Panc1 (cell line): ENCODE results near the gene RSPH6A. TPM values are rescaled to one million over a fixed set of nuclear protein-coding genes. Genes with fewer than 3 reads are reported as not detected.
A peak's percentile ranks its signal among the peaks of the same experiment; 100 is the strongest.

Experiments
- ATAC-seq: fragments of 200-7000 bp; cut with Tn5 transposase; 2 replicates; pipeline ENCODE4 v1.9.1; 2020; ENCODE audit warnings: mild to moderate bottlenecking, moderate library complexity
- BruUV-seq: library from RNA; stranded (reverse); fragments of 400-500 nt; replicated peaks from 2 replicates; lab custom pipeline; 2021; lab: Mats Ljungman, UMichigan
- CTCF ChIA-PET: fragments of 300-600 bp; sonication (Branson Sonifier 250); formaldehyde crosslinking; loops from one replicate; lab custom pipeline; 2022; ENCODE audit warnings: antibody characterized with exemption; lab: Charles Lee
- POLR2A ChIA-PET: fragments of 300-600 bp; sonication (Branson Sonifier 250); formaldehyde crosslinking; loops from one replicate; lab custom pipeline; 2022; ENCODE audit warnings: antibody characterized with exemption; lab: Charles Lee
- DNase-seq: peaks from one replicate; pipeline ENCODE4 v3.0.0-alpha.2; 2010; ENCODE audit warnings: low read depth, low spot score
- H3K27ac ChIP-seq: 2 replicates; pipeline ENCODE4 v1.5.1; 2011; ENCODE audit warnings: mild to moderate bottlenecking, low read length, inconsistent platforms
- H3K27me3 ChIP-seq: fragments of 200-500 bp; sonication (Bioruptor generic); 2 replicates; pipeline ENCODE4 v1.6.0; 2014; ENCODE audit warnings: low read length, inconsistent platforms; ENCODE audit not compliant: control insufficient read depth, insufficient read depth
- H3K36me3 ChIP-seq: fragments of 200-500 bp; sonication (Bioruptor generic); 2 replicates; pipeline ENCODE4 v1.5.1; 2014; ENCODE audit warnings: inconsistent platforms, mild to moderate bottlenecking, low read length, moderate library complexity; ENCODE audit not compliant: control insufficient read depth, insufficient read depth
- H3K4me1 ChIP-seq: 2 replicates; pipeline ENCODE4 v1.5.1; 2011; ENCODE audit warnings: inconsistent platforms, mild to moderate bottlenecking, low read length, moderate library complexity; ENCODE audit not compliant: control insufficient read depth, insufficient read depth
- H3K4me3 ChIP-seq, 2 experiments: 2 replicates each; pipeline ENCODE4 v1.5.1; 2011 to 2012; ENCODE audit warnings: low read depth in 2 of 2, low read length in 2 of 2, mild to moderate bottlenecking in 2 of 2, inconsistent platforms in 1 of 2, moderate library complexity in 1 of 2
- H3K9me3 ChIP-seq: fragments of 200-500 bp; sonication (Bioruptor generic); 2 replicates; pipeline ENCODE4 v1.5.1; 2014; ENCODE audit warnings: low read depth, mild to moderate bottlenecking, inconsistent platforms, low read length, moderate library complexity; ENCODE audit not compliant: control insufficient read depth, insufficient read depth
- POLR2AphosphoS5 ChIP-seq: IDR thresholded peaks from 2 replicates; pipeline ENCODE4 v1.6.1; 2012; ENCODE audit warnings: mild to moderate bottlenecking, low read depth, low read length, moderate library complexity
- SIN3A ChIP-seq: IDR thresholded peaks from 2 replicates; pipeline ENCODE4 v1.6.1; 2012; ENCODE audit warnings: low read depth, mild to moderate bottlenecking, low read length, moderate library complexity, borderline replicate concordance; ENCODE audit not compliant: insufficient read depth
- TCF7L2 ChIP-seq: IDR thresholded peaks from 2 replicates; pipeline ENCODE4 v1.6.1; 2011; ENCODE audit warnings: mild to moderate bottlenecking, low read depth, low read length, inconsistent platforms
- in situ Hi-C: cut with HindIII; loops from 2 replicates; pipeline ENCODE4 v1.10.0; 2016; ENCODE audit warnings: low sequenced_read_pairs, low pct_unique_long_range_greater_than_20kb
- intact Hi-C: fragments of 100-400 bp; cut with micrococcal nuclease; formaldehyde crosslinking; loops from one replicate; pipeline ENCODE4 v1.10.0; 2022; ENCODE audit not compliant: unreplicated experiment
- total RNA-seq: library from RNA; stranded (reverse); gene quantifications from one replicate; pipeline ENCODE4 v1.2.1, GENCODE V29; 2021; ENCODE audit not compliant: unreplicated experiment
- TF ChIP-seq, protein P1 (sequence below): fragments of 450-650 bp; IDR thresholded peaks from 2 replicates; pipeline ENCODE4 v1.5.1; 2017; ENCODE audit warnings: mild to moderate bottlenecking
- TF ChIP-seq, protein P2 (sequence below), 2 experiments: IDR thresholded peaks; 2 replicates each; pipeline ENCODE4 v1.6.1; 2011 to 2012; ENCODE audit warnings: low read depth in 2 of 2, control low read depth in 1 of 2, low read length in 1 of 2, mild to moderate bottlenecking in 1 of 2, moderate library complexity in 1 of 2; ENCODE audit not compliant: insufficient read depth in 1 of 2

RSPH6A gene
- total RNA-seq, 1 experiment from 2014 or later: not detected

DNA sequence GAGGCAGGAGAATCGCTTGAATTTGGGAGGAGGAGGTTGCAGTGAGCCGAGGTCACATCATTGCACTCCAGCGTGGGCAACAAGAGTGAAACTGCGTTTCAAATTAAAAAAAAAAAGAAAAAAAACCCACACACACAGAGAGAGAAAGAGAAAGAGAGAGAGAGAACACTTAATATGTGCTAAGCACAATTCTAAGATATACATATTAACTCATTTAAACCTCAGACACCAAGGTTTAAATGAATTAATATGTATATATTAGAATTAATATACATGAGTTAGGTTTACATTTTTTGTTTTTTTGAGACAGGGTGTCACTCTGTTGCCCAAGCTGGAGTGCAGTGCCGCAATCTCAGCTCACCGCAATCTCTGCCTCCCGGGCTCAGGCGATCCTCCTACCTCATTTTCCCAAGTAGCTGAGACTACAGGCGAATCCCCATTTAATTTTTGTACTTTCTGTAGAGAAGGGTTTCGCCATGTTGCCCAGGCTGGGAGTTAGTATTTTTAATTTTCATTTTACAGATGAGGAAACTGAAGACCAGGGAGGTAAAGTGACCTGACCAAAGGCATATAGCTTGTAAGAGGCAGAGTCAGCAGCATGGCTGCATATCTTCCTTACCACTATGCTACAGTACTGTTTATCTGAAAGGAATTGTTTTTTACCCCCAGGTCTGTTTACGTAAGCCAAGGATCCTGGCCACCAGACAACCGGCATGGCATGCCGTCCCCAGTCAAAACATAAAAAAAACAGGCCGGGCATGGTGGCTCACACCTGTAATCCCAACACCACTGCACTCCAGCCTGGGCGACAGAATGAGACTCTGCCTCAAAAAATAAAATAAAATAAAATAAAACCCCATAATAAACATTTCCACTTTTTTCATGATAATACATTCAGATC, 45.5 kb upstream of the RSPH6A start:
- CTCF ChIA-PET: interaction anchor here (0.7 kb wide), 1 partner anchor 44 kb away, joined by 3 read pairs; no protein-coding TSS in a partner anchor
- intact Hi-C loops: no loop called here
- in situ Hi-C loops: no loop called here
- peaks cover 4% of the 10 kb centered on the region; the same call in 1 of the 2 replicates for H3K4me1 ChIP-seq
- no peaks in the 10 kb centered on the region; the same call in 1 of the 2 replicates for H3K36me3 ChIP-seq
- TF ChIP-seq TCF7L2: no peak
- TF ChIP-seq, protein P1, sequence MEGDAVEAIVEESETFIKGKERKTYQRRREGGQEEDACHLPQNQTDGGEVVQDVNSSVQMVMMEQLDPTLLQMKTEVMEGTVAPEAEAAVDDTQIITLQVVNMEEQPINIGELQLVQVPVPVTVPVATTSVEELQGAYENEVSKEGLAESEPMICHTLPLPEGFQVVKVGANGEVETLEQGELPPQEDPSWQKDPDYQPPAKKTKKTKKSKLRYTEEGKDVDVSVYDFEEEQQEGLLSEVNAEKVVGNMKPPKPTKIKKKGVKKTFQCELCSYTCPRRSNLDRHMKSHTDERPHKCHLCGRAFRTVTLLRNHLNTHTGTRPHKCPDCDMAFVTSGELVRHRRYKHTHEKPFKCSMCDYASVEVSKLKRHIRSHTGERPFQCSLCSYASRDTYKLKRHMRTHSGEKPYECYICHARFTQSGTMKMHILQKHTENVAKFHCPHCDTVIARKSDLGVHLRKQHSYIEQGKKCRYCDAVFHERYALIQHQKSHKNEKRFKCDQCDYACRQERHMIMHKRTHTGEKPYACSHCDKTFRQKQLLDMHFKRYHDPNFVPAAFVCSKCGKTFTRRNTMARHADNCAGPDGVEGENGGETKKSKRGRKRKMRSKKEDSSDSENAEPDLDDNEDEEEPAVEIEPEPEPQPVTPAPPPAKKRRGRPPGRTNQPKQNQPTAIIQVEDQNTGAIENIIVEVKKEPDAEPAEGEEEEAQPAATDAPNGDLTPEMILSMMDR: no peak
- TF ChIP-seq, protein P2, sequence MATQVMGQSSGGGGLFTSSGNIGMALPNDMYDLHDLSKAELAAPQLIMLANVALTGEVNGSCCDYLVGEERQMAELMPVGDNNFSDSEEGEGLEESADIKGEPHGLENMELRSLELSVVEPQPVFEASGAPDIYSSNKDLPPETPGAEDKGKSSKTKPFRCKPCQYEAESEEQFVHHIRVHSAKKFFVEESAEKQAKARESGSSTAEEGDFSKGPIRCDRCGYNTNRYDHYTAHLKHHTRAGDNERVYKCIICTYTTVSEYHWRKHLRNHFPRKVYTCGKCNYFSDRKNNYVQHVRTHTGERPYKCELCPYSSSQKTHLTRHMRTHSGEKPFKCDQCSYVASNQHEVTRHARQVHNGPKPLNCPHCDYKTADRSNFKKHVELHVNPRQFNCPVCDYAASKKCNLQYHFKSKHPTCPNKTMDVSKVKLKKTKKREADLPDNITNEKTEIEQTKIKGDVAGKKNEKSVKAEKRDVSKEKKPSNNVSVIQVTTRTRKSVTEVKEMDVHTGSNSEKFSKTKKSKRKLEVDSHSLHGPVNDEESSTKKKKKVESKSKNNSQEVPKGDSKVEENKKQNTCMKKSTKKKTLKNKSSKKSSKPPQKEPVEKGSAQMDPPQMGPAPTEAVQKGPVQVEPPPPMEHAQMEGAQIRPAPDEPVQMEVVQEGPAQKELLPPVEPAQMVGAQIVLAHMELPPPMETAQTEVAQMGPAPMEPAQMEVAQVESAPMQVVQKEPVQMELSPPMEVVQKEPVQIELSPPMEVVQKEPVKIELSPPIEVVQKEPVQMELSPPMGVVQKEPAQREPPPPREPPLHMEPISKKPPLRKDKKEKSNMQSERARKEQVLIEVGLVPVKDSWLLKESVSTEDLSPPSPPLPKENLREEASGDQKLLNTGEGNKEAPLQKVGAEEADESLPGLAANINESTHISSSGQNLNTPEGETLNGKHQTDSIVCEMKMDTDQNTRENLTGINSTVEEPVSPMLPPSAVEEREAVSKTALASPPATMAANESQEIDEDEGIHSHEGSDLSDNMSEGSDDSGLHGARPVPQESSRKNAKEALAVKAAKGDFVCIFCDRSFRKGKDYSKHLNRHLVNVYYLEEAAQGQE (IDR thresholded peaks at IDR 0.05; ENCODE audit: insufficient read depth in 1 of 2, low read depth in 2 of 2, low read length in 1 of 2): no peak
- no peak for TF ChIP-seq SIN3A
- no peak for TF ChIP-seq POLR2AphosphoS5
- no peaks in the 10 kb centered on the region for H3K9me3 ChIP-seq
- POLR2A ChIA-PET: no interaction called here
- TSS peak; percentile 71 for BruUV-seq
- H3K27me3 ChIP-seq: no peaks in the 10 kb centered on the region; the same call in 1 of the 2 replicates
- H3K4me3 ChIP-seq: no peak overlapping the region
- H3K27ac ChIP-seq: no peak overlapping the region
- DNase-seq: no peak
- ATAC-seq: no peak

DNA sequence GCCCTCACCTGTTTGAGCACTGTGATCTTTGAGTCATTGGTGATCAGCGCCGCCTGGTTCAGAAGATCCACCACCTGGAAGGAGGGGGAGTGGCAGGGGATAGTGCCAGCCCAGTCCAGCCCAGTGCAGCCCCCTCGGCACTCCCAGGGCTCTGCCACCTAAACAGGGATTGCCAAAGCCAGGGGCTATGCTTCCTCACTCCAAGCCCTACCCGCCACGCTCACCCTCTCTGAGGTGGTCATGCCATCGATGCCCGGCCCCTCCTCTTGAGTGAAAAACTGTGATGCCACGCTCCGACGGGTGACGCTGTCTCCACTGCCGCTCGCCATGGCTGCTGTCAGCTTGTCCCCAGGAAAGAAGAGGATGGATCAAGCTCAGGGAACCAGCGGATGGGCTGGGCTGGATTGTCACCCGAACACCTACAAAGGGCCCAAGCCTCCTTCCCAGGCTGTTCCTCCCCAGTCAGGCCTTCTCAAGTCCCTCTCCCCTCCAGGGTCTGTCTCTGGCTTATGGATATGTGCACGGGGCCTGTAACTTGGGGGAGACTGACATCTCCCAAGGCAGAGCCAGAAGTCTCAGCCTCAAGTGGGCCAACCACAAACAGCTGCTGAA, 39.2 kb upstream of the RSPH6A start:
- intact Hi-C loops (no loop called here), in situ Hi-C loops (no loop called here)
- no peaks in the 10 kb centered on the region for H3K27me3 ChIP-seq
- ATAC-seq: no peak
- ChIA-PET POLR2A (no interaction called here), CTCF (no interaction called here)
- DNase-seq: no peak
- no peak for TF ChIP-seq POLR2AphosphoS5
- TF ChIP-seq SIN3A: no peak
- TF ChIP-seq, protein P1: no peak
- no peak for TF ChIP-seq TCF7L2
- TF ChIP-seq, protein P2 (IDR thresholded peaks at IDR 0.05; ENCODE audit: insufficient read depth in 1 of 2, low read depth in 2 of 2, low read length in 1 of 2): no peak
- BruUV-seq: no TSS peak
- no peaks in the 10 kb centered on the region for H3K4me1 ChIP-seq
- H3K36me3 ChIP-seq: peaks cover 4% of the 10 kb centered on the region
- H3K27ac ChIP-seq: no peak overlapping the region
- no peak overlapping the region for H3K4me3 ChIP-seq
- H3K9me3 ChIP-seq: no peaks in the 10 kb centered on the region
